NCI-H345 (cell line): ENCODE measurements around the gene SH3GLB2.
"Not testable (repeated sequence)": the region's sequence is repeated elsewhere in the genome, so short reads cannot be mapped to it uniquely, and the experiment has no call there.

Experiments used
- DNase-seq: peaks from one replicate; lab custom pipeline; 2025; lab: John Stamatoyannopoulos, UW

Gene SH3GLB2

DNA sequence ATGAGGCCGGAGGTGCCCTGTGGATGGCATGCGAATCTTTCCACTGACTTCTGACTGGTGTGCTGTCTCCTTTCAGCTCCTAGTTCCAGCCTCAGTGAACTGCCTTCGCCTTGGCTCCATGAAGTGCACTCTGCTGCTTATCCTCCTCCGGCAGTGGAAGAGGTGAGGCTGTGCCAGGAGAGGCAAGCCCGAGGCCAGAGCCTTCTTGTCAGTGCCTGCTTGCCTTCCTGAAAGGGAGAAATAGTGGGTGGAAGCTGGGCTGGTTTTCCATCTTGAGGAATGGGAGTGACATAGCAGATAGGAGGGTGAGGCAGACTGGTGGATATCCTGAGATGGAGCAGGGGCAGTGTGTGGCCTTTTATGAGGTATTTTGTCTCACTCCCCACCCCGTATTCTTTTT is 29.7 kb downstream of the SH3GLB2 start:
- no peak for DNase-seq

DNA sequence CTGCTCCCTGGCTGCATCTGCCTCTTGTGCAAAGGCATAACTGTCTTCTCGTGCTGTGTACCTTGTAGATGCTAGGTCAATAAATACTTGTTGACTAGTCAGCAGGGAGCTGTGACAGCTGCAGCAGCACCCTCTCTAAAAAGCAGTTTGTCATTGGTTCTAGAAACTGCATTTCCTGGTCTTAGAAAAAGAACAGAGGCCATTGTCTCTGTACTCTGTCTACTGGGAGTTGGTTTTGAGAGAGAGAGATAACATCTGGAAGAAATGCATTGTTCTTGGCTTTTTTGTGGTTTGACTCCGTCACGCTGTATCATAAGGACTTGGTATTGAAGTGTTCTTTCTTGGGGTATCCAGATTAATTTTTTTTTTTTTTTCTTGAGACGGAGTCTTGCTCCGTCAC is 32.3 kb downstream of the SH3GLB2 start:
- peak; percentile 81 for DNase-seq

DNA sequence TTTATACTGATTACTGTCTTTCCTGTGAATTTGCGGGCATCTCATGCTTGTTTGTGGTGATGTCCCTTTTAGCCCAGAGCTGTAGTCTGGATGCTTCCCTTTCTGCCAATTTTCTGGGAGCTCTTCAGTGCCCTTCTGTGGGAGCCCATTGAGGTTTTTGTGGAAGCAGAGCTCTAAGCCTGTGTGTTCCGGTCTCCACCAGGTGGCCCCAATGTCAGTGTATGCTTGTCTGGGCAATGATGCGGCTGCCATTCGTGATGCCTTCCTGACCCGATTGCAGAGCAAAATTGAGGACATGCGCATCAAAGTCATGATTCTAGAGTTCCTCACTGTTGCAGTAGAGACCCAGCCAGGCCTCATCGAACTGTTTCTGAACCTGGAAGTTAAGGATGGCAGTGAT is 35.1 kb downstream of the SH3GLB2 start:
- no peak for DNase-seq

DNA sequence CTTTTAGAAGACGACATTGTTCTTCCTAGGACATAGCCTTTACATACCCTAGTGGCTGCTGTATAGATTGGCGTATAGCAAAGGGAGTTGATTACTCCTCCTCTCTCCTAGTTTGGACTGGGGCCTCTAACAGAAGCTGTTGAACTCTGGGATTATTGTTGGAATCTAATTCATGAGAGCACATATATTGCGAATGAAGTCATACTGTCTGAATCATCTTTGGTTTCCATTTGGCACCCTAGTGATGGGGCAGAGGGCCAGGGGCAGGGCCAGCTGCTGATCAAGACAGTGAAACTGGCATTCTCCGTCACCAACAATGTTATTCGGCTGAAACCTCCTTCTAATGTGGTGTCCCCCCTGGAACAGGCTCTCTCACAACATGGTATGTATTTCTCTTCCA is 40.3 kb downstream of the SH3GLB2 start:
- DNase-seq = no peak

DNA sequence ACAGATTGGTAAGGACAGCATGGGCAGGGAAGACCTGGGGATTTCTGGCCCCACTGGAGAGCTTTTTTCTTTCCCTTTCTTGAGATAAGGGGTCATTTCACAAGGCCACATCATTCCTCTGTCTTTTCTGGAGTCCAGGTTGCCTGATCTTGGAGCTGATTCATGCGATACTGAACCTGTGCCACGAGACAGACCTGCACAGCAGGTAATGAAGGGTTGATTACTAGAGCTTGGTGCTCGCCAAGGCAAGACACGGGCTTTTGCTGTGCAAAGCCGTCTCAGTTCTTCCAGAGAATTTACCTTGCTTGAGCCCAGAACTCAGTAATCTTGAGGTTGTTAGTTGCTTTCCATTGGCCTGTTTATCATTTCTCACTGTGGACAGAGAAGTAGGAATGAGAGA is 41.5 kb downstream of the SH3GLB2 start:
- no peak for DNase-seq

DNA sequence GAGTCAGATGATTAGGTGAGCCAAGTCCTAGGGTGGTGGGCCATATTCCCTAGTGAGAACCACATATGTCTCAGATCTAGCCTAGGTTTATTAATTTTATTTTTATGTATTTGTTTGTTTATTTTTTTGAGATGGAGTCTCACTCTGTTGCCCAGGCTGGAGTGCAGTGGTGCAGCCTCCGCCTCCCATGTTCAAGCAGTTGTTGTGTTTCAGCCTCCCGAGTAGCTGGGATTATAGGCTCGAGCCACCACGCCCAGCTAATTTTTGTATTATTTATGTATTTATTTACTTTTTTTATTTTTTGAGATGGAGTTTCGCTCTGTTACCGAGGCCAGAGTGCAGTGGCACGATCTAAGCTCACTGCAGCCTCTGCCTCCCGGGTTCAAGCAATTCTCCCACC is 44.6 kb downstream of the SH3GLB2 start:
- DNase-seq = no peak

DNA sequence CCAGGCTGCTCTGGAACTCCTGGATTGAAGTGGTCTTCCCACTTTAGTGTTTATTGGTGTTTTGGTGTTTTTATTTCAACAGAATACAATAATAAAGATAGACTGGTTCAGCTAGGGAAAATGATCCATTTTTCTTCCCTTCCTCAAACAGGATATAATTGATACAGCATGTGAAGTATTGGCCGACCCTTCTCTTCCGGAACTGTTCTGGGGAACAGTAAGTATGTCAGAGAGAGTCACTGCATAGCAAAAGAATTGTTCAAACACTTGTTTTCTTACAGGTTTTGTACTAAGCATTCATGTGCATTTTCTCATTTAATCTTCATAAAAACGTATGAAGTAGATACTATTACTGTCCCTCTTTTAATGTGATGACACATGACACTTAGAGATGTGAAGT is 49.0 kb downstream of the SH3GLB2 start:
- no peak for DNase-seq

DNA sequence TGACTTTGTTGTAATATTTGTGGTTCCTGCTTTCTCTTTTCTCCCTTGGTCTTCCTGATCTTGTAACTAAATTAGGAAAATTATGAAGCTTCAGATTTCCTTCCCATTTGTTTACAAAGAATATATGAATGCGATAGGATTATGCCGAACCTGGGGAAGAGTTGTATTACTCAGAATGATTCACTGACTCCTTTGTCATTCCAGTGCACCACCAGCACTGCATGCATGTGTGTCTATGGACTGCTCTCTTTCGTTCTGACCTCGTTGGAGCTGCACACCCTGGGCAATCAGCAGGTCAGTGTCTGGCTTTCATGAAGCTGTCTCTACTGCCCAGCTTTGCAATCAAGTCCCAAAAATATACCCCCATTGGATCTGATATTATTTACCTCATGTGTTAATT is 55.2 kb downstream of the SH3GLB2 start:
- no peak for DNase-seq

DNA sequence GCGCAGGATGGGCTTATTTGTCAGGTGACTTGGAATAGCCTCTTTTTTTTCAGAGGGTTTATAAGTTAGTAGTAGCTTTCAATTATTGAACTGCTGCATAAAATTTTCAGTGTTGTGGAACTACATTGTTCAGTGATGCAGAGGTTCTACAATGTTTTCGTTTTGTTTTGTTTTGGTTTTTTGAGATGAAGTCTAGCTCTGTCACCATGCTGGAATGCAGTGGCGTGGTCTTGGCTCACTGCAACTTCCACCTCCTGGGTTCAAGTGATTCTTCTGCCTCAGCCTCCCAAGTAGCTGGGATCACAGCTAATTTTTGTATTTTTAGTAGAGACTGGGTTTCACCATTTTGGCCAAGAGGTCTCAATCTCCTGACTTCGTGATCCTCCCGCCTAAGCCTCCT is 58.6 kb downstream of the SH3GLB2 start:
- no peak for DNase-seq

DNA sequence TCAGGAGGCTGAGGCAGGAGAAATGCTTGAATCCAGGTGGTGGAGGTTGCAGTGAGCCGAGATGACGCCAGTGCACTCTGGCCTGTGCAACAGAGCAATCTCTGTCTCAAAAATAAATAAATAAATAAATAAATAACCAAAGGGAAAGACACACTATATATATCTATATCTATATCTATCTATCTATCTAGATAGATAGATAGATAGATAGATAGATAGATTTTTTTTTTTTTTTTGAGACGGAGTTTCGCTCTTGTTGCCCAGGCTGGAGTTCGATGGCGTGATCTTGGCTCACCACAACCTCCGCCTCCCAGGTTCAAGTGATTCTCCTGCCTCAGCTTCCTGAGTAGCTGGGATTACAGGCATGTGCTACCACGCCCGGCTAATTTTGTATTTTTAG is 66.7 kb downstream of the SH3GLB2 start:
- DNase-seq = not testable (repeated sequence)
